HuH-7 (cell line): Measurements from ENCODE around the gene ZNF492.
"Not testable (repeated sequence)": the region's sequence is repeated elsewhere in the genome, so short reads cannot be mapped to it uniquely, and the experiment has no call there.

Experiments used
- DNase-seq: peaks from one replicate; pipeline ENCODE4 v3.0.0; 2011; ENCODE audit warnings: low spot score

The ZNF492 gene

GRCh38 chr19:22633706-22634449 lies at the start of gene ZNF492:
TSS of gene ZNF492 (plus strand) at chr19:22634324. CDS start at chr19:22653400, 19,076 bp downstream.
- not testable (repeated sequence) for DNase-seq

- DNase-seq = no peak
Observed at GRCh38 chr19:22595422-22595821, 38.7 kb upstream of the ZNF492 start.

- DNase-seq = no peak
Observed at GRCh38 chr19:22595918-22596341, 38.2 kb upstream of the ZNF492 start.

GRCh38 chr19:22600690-22601648 lies 33.2 kb upstream of the ZNF492 start:
- no peak for DNase-seq

- no peak for DNase-seq
Observed at GRCh38 chr19:22601906-22602630, 32.1 kb upstream of the ZNF492 start.

GRCh38 chr19:22602631-22603272 lies 31.4 kb upstream of the ZNF492 start:
- DNase-seq = no peak

- no peak for DNase-seq
Observed at GRCh38 chr19:22603518-22604440, 30.3 kb upstream of the ZNF492 start.

- no peak for DNase-seq
Observed at GRCh38 chr19:22604571-22605274, 29.4 kb upstream of the ZNF492 start.

- DNase-seq = no peak
Observed at GRCh38 chr19:22605275-22606211, 28.6 kb upstream of the ZNF492 start.

GRCh38 chr19:22606212-22606553 lies 27.9 kb upstream of the ZNF492 start:
- DNase-seq = no peak

- DNase-seq = no peak
Observed at GRCh38 chr19:22606954-22607652, 27.0 kb upstream of the ZNF492 start.

GRCh38 chr19:22607653-22608430 lies 26.3 kb upstream of the ZNF492 start:
- DNase-seq = no peak

GRCh38 chr19:22608441-22608840 lies 25.7 kb upstream of the ZNF492 start:
- DNase-seq = no peak

GRCh38 chr19:22609630-22610029 lies 24.5 kb upstream of the ZNF492 start:
- DNase-seq = no peak

GRCh38 chr19:22610121-22610520 lies 24.0 kb upstream of the ZNF492 start:
- no peak for DNase-seq

GRCh38 chr19:22612316-22612715 lies 21.8 kb upstream of the ZNF492 start:
- DNase-seq = no peak

- no peak for DNase-seq
Observed at GRCh38 chr19:22616659-22617058, 17.5 kb upstream of the ZNF492 start.

GRCh38 chr19:22617181-22617580 lies 16.9 kb upstream of the ZNF492 start:
- not testable (repeated sequence) for DNase-seq
